OCI-LY7 (cell line): ENCODE measurements around the gene LRIG1.

Experiments used
- EZH2phosphoT487 ChIP-seq: fragments of 200-600 bp; sonication (generic); IDR thresholded peaks from 2 replicates; pipeline ENCODE4 v1.6.1; 2018; ENCODE audit warnings: low read depth, borderline replicate concordance, mild to moderate bottlenecking, mixed run types, antibody characterized with exemption, low read length, moderate library complexity, mixed read lengths
- TF ChIP-seq, protein P1 (sequence below): fragments of 200-600 bp; sonication (generic); conservative IDR thresholded peaks from 2 replicates; pipeline ENCODE4 v1.5.1; 2014; ENCODE audit warnings: mild to moderate bottlenecking, antibody characterized with exemption, low read length, moderate library complexity, mixed read lengths

DNA sequence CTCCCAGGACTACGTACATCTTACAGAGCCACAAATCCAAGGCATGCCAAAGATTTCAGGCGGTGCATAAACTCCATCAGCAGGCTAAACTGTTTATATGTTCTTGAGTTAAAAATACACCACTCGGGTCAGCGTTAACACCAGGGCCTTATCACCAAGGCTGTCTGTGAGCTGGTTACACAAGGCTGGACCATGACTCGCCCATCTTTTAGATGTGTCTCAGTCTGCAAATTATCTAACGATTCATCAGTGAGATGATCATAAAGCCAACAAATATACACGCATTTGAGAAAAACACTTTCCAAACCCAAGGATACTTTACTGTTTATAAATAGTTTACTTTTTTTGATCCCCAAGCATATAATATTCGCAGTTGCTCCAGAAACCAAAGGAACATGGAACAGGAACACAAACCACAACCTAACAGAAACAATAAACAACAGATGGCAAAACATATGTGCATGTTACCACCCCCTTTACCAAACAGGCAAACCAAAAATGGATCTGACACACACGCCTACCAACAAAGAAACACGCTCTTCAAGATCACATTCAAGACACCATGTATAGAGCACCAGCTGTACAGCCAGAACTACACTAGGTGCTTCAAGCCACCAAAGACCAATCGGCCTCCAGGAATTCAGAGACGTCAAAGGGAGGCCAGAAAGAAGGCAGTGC is 15.4 kb downstream of the LRIG1 start:
- TF ChIP-seq, protein P1, sequence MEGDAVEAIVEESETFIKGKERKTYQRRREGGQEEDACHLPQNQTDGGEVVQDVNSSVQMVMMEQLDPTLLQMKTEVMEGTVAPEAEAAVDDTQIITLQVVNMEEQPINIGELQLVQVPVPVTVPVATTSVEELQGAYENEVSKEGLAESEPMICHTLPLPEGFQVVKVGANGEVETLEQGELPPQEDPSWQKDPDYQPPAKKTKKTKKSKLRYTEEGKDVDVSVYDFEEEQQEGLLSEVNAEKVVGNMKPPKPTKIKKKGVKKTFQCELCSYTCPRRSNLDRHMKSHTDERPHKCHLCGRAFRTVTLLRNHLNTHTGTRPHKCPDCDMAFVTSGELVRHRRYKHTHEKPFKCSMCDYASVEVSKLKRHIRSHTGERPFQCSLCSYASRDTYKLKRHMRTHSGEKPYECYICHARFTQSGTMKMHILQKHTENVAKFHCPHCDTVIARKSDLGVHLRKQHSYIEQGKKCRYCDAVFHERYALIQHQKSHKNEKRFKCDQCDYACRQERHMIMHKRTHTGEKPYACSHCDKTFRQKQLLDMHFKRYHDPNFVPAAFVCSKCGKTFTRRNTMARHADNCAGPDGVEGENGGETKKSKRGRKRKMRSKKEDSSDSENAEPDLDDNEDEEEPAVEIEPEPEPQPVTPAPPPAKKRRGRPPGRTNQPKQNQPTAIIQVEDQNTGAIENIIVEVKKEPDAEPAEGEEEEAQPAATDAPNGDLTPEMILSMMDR = no peak
- TF ChIP-seq EZH2phosphoT487 = no peak
